Stimulated activated naive CD4-positive, alpha-beta T cell treated with Interleukin-2 at 50 U/mL for 16 hours (primary cell): ENCODE data around the gene LRRN4.
A peak's percentile ranks its signal among the peaks of the same experiment; 100 is the strongest.

ENCODE experiments used
- DNase-seq: peaks from one replicate; lab custom pipeline; 2025; lab: John Stamatoyannopoulos, UW

LRRN4 gene

GRCh38 chr20:6030453-6031080 lies 23.3 kb downstream of the LRRN4 start:
- DNase-seq = no peak

- DNase-seq = no peak
Measured at GRCh38 chr20:6029538-6029937, 24.3 kb downstream of the LRRN4 start.

GRCh38 chr20:6028818-6029217 lies 25.0 kb downstream of the LRRN4 start:
- DNase-seq = no peak

GRCh38 chr20:6026051-6026450 lies 27.8 kb downstream of the LRRN4 start:
- DNase-seq = no peak

GRCh38 chr20:6024768-6025167 lies 29.1 kb downstream of the LRRN4 start:
- no peak for DNase-seq

- no peak for DNase-seq
Measured at GRCh38 chr20:6017880-6018279, 36.0 kb downstream of the LRRN4 start.

GRCh38 chr20:6017467-6017866 lies 36.4 kb downstream of the LRRN4 start:
- DNase-seq = no peak

- DNase-seq = no peak
Measured at GRCh38 chr20:6014957-6015356, 38.9 kb downstream of the LRRN4 start.

- no peak for DNase-seq
Measured at GRCh38 chr20:6014017-6014416, 39.8 kb downstream of the LRRN4 start.

GRCh38 chr20:6012179-6012578 lies 41.7 kb downstream of the LRRN4 start:
- no peak for DNase-seq

- DNase-seq = no peak
Measured at GRCh38 chr20:6008254-6008653, 45.6 kb downstream of the LRRN4 start.

GRCh38 chr20:6007529-6008103 lies 46.2 kb downstream of the LRRN4 start:
- no peak for DNase-seq

GRCh38 chr20:6007094-6007528 lies 46.7 kb downstream of the LRRN4 start:
- DNase-seq = no peak

- no peak for DNase-seq
Measured at GRCh38 chr20:6006603-6006949, 47.3 kb downstream of the LRRN4 start.

GRCh38 chr20:6000871-6001270 lies 53.0 kb downstream of the LRRN4 start:
- no peak for DNase-seq

GRCh38 chr20:5999783-6000182 lies 54.1 kb downstream of the LRRN4 start:
- DNase-seq = no peak

GRCh38 chr20:5996765-5997164 lies 57.1 kb downstream of the LRRN4 start:
- DNase-seq = peak; percentile 5

GRCh38 chr20:5991623-5992441 lies 62.0 kb downstream of the LRRN4 start:
- no peak for DNase-seq

- DNase-seq = no peak
Measured at GRCh38 chr20:5990946-5991345, 62.9 kb downstream of the LRRN4 start.
